GM12878 (cell line): ENCODE results near the gene NEMP2. TPM values are rescaled to one million over a fixed set of nuclear protein-coding genes. Genes with fewer than 3 reads are reported as not detected.

Experiments used
- ATAC-seq: fragments of 200-7000 bp; cut with Tn5 transposase; 3 replicates; pipeline ENCODE4 v1.9.1; 2020; ENCODE audit warnings: mild to moderate bottlenecking, moderate library complexity
- BruUV-seq: library from RNA; stranded (reverse); fragments of 400-500 nt; replicated peaks from 2 replicates; lab custom pipeline; 2021; lab: Mats Ljungman, UMichigan
- CTCF ChIA-PET: fragments of 300-600 bp; sonication (Branson Sonifier 250); formaldehyde crosslinking; extraction: SDS; loops from one replicate; lab custom pipeline; 2021; ENCODE audit warnings: inconsistent platforms; lab: Yijun Ruan, JAX
- POLR2A ChIA-PET: fragments of 350-600 bp; formaldehyde crosslinking; extraction: SDS; loops from one replicate; lab custom pipeline; 2021; ENCODE audit warnings: inconsistent platforms; lab: Charles Lee
- RAD21 ChIA-PET: fragments of 300-600 bp; sonication (Branson Sonifier 250); formaldehyde crosslinking; loops from one replicate; lab custom pipeline; 2023; ENCODE audit warnings: antibody characterized with exemption; ENCODE audit not compliant: unreplicated experiment; lab: Charles Lee
- SMC1A ChIA-PET: fragments of 300-600 bp; sonication (Branson Sonifier 250); formaldehyde crosslinking; loops from one replicate; lab custom pipeline; 2023; ENCODE audit not compliant: unreplicated experiment, uncharacterized antibody; lab: Charles Lee
- DNase-seq: peaks from one replicate; pipeline ENCODE4 v3.0.0-alpha.2; 2011; ENCODE audit warnings: low read depth, low spot score
- FAIRE-seq: peaks from 3 replicates; lab custom pipeline; 2011; peaks lifted over from hg19 to GRCh38; lab: Jason Lieb, UNC
- H2AFZ ChIP-seq: 2 replicates; pipeline ENCODE4 v1.6.0; 2011; ENCODE audit warnings: low read depth, low read length, control low read depth; ENCODE audit not compliant: control insufficient read depth
- H3K27ac ChIP-seq: 2 replicates; pipeline ENCODE4 v1.5.1; 2011; ENCODE audit warnings: control low read depth; ENCODE audit not compliant: control insufficient read depth, insufficient read depth
- H3K27me3 ChIP-seq, 2 experiments: replicated peaks in 1 of 2; 2 replicates each; pipeline versions ENCODE4 v1.6.0 to v1.6.1; 2011; ENCODE audit warnings: low read length in 1 of 2; ENCODE audit not compliant: control insufficient read depth in 2 of 2, insufficient read depth in 2 of 2
- H3K36me3 ChIP-seq, 2 experiments: 2 replicates each; pipeline ENCODE4 v1.5.1; 2011; ENCODE audit warnings: low read length in 1 of 2; ENCODE audit not compliant: control insufficient read depth in 2 of 2, insufficient read depth in 2 of 2
- H3K4me1 ChIP-seq: 2 replicates; pipeline ENCODE4 v1.6.1; 2011; ENCODE audit warnings: mild to moderate bottlenecking, low read length, moderate library complexity, mixed read lengths; ENCODE audit not compliant: control insufficient read depth, insufficient read depth
- H3K4me2 ChIP-seq: 2 replicates; pipeline ENCODE4 v1.6.0; 2011; ENCODE audit warnings: control low read depth; ENCODE audit not compliant: control insufficient read depth, insufficient read depth
- H3K4me3 ChIP-seq: fragments of 200-600 bp; sonication (generic); 2 replicates; pipeline ENCODE4 v1.5.1; 2016
- H3K79me2 ChIP-seq: 2 replicates; pipeline ENCODE4 v1.6.0; 2011; ENCODE audit warnings: low read length; ENCODE audit not compliant: control insufficient read depth, insufficient read depth
- H3K9ac ChIP-seq: 2 replicates; pipeline ENCODE4 v1.8.0; 2011; ENCODE audit warnings: low read length, control low read depth, mixed read lengths; ENCODE audit not compliant: control insufficient read depth, insufficient read depth
- H3K9me3 ChIP-seq: replicated peaks from 3 replicates; pipeline ENCODE4 v1.5.1; 2011; ENCODE audit warnings: mild to moderate bottlenecking, low read length; ENCODE audit not compliant: control insufficient read depth, insufficient read depth
- H4K20me1 ChIP-seq: 2 replicates; pipeline ENCODE4 v1.6.0; 2011; ENCODE audit not compliant: control insufficient read depth, insufficient read depth
- CEBPB ChIP-seq, 2 experiments: fragments of 150-350 bp in 1 of 2; IDR thresholded peaks; 2 replicates each; pipeline ENCODE4 v1.6.1; 2012 to 2014; ENCODE audit warnings: low read depth in 2 of 2, low read length in 2 of 2, borderline replicate concordance in 1 of 2, inconsistent platforms in 1 of 2
- ETV6 ChIP-seq, 2 experiments: fragments of 450-650 bp in 1 of 2; IDR thresholded peaks in 1 of 2; conservative IDR thresholded peaks in 1 of 2; 2 replicates each; pipeline ENCODE4 v1.6.1; 2014; ENCODE audit warnings: antibody characterized with exemption in 1 of 2, borderline replicate concordance in 1 of 2, low read depth in 1 of 2, mild to moderate bottlenecking in 1 of 2, moderate library complexity in 1 of 2
- IKZF2 ChIP-seq, 2 experiments: fragments of 450-650 bp; IDR thresholded peaks; 2 replicates each; pipeline ENCODE4 v1.6.1; 2017; ENCODE audit warnings: mild to moderate bottlenecking in 2 of 2, moderate library complexity in 2 of 2
- IRF5 ChIP-seq: fragments of 450-650 bp; IDR thresholded peaks from 2 replicates; pipeline ENCODE4 v1.6.1; 2017; ENCODE audit warnings: borderline replicate concordance
- JUND ChIP-seq: IDR thresholded peaks from 2 replicates; pipeline ENCODE4 v1.6.1; 2012; ENCODE audit warnings: low read depth, mild to moderate bottlenecking, low read length, improper control_type of control experiment, moderate library complexity
- MTA2 ChIP-seq: fragments of 450-650 bp; IDR thresholded peaks from 2 replicates; pipeline ENCODE4 v1.6.1; 2016; ENCODE audit warnings: low read depth, mild to moderate bottlenecking, moderate library complexity
- MTA3 ChIP-seq: IDR thresholded peaks from 2 replicates; pipeline ENCODE4 v1.6.1; 2012; ENCODE audit warnings: low read length, inconsistent platforms, borderline replicate concordance
- RFX5 ChIP-seq: IDR thresholded peaks from 2 replicates; pipeline ENCODE4 v1.6.1; 2011; ENCODE audit warnings: low read depth, low read length, improper control_type of control experiment
- SRF ChIP-seq, 2 experiments: IDR thresholded peaks; 2 replicates each; pipeline ENCODE4 v1.6.1; 2011; ENCODE audit warnings: low read depth in 2 of 2, low read length in 2 of 2, mild to moderate bottlenecking in 1 of 2, moderate library complexity in 1 of 2
- ZNF24 ChIP-seq: fragments of 450-650 bp; IDR thresholded peaks from 2 replicates; pipeline ENCODE4 v1.6.1; 2017; ENCODE audit warnings: antibody characterized with exemption, mild to moderate bottlenecking
- ZNF274 ChIP-seq: IDR thresholded peaks from one replicate; pipeline ENCODE4 v1.8.0; 2011; ENCODE audit not compliant: insufficient read length, insufficient read depth
- WGBS: methylation state at CpG from one replicate; pipeline ENCODE4 v1.1.6; 2016; ENCODE audit warnings: low lambda C conversion rate; ENCODE audit not compliant: insufficient replicate concordance, insufficient coverage; ENCODE audit errors: missing lambda C conversion rate; 5-methylcytosine and 5-hydroxymethylcytosine counted together
- in situ Hi-C: fragments of 300-500 bp; cut with MboI; formaldehyde crosslinking; loops from 9 replicates; pipeline ENCODE4 v1.14.3; 2018; ENCODE audit warnings: mixed read lengths
- intact Hi-C: fragments of 100-400 bp; cut with micrococcal nuclease; formaldehyde crosslinking; loops from one replicate; pipeline ENCODE4 v1.14.2; 2022; ENCODE audit not compliant: unreplicated experiment
- polyA plus RNA-seq, 11 experiments: library from polyadenylated mRNA; depleted of rRNA in 4 of 11; unstranded in 6 of 11; stranded (reverse) in 5 of 11; fragments of >200 nt; fragmentation: Nextera tagmentation in 4 of 11; fragmentation: Illumina TruSeq in 1 of 11; extraction: Ambion mirVana in 4 of 11; extraction: Trizol in 1 of 11; gene quantifications; 1 replicate in 1 of 11; 2 replicates in 10 of 11; pipeline versions ENCODE4 v1.2.1 to v1.2.3, GENCODE V29; 2011 to 2016; ENCODE audit warnings: inconsistent platforms in 2 of 11, missing spikeins in 2 of 11, low read depth in 1 of 11
- total RNA-seq, 4 experiments: library from RNA; depleted of rRNA in 3 of 4; stranded (reverse); fragments of >200 nt in 3 of 4; fragmentation: Illumina TruSeq in 1 of 4; extraction: Trizol in 1 of 4; gene quantifications; 2 replicates each; pipeline versions ENCODE4 v1.2.1 to v1.2.3, GENCODE V29; 2013 to 2021

The NEMP2 gene
- total and polyA plus RNA-seq, 10 of the 15 experiments (the other 5 are each of a cell fraction or from before 2014, with no cell fraction given), result 2.3 to 14.0 (median 8.1) TPM

DNA sequence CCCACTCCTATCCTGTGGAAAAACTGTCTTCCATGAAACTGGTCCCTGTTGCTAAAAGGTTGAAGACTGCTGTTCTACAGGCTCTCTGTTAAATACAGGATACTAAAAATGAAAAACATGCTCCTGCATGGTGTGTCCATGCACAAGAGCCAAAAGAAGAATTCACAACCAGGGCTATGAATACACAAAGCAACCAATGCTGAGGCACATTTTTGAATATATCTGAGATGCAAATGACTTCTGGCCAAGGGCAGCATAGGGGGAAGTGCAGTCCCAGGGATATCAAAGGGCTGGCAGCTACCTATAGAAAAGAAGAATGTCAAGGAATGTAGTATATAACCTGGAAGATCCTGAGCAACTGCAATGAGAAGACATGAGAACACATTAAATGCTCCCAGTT, 6.6 kb downstream of the NEMP2 start (continued):
- TF ChIP-seq RFX5, result no peak
- TF ChIP-seq MTA3, result no peak
- no peak for TF ChIP-seq ZNF24
- TF ChIP-seq CEBPB (IDR thresholded peaks at IDR 0.05; ENCODE audit: borderline replicate concordance in 1 of 2, low read depth in 2 of 2, low read length in 2 of 2), result no peak
- no peak for TF ChIP-seq ETV6 (conservative IDR thresholded peaks at IDR 0.05 in 1 of 2, IDR thresholded peaks at IDR 0.05 in 1 of 2; ENCODE audit: borderline replicate concordance in 1 of 2, low read depth in 1 of 2)
- no peak for TF ChIP-seq ZNF274
- TF ChIP-seq MTA2, result no peak
- TF ChIP-seq JUND, result no peak
- TF ChIP-seq, all 136 proteins: peak for 0

- no peak for FAIRE-seq
- ChIA-PET POLR2A (no interaction called here), RAD21 (interaction anchor here (1.0 kb wide), 1 partner anchor 13 kb away, joined by 3 read pairs; no protein-coding TSS in a partner anchor), SMC1A (no interaction called here), CTCF (no interaction called here)
- H3K79me2 ChIP-seq, result peaks cover 13% of the 10 kb centered on the region
- H2AFZ ChIP-seq, result peak overlapping the region; percentile 48
- H3K9me3 ChIP-seq, result no peaks in the 10 kb centered on the region
- peak overlapping the region; percentile 41; the same call in 1 of the 2 replicates for H3K4me2 ChIP-seq
- no peaks in the 10 kb centered on the region for H3K27me3 ChIP-seq
- peak overlapping the region; percentile 38 for H3K27ac ChIP-seq
- intact Hi-C loops, result loop anchor here (5.0 kb wide), 1 partner anchor 275 kb away; no protein-coding TSS in a partner anchor
- DNase-seq, result no peak
- peaks cover 41% of the 10 kb centered on the region for H3K4me1 ChIP-seq
- H3K36me3 ChIP-seq, result 0 out of 4 replicates have a peak, but pooled peaks cover 0 to 2% of the 10 kb centered on the region in 2 experiments
- 32% methylated on average over 4 of the region's 4 CpGs for WGBS
- H3K9ac ChIP-seq, result no peak overlapping the region
- no peaks in the 10 kb centered on the region for H4K20me1 ChIP-seq
- no peak for TF ChIP-seq IRF5
- peak in 1 of 2 experiments; percentile 16; a peak in 1 of 4 replicates for TF ChIP-seq IKZF2 (IDR thresholded peaks at IDR 0.05)
- peak; percentile 61 to 93 for TF ChIP-seq SRF (IDR thresholded peaks at IDR 0.05; ENCODE audit: low read depth in 2 of 2, low read length in 2 of 2)
- ATAC-seq, result no peak
- BruUV-seq, result no TSS peak
- in situ Hi-C loops, result no loop called here
- no peak overlapping the region for H3K4me3 ChIP-seq
These were observed 7.3 kb downstream of the NEMP2 start for GRCh38 chr2:190527214-190527613.
